Neuronal stem cell (in vitro differentiated cells): ENCODE results near the gene TRIM17.

Experiments
- DNase-seq: peaks from one replicate; pipeline ENCODE4 v3.0.0-alpha.2; 2013; ENCODE audit warnings: low spot score
- H2AFZ ChIP-seq: one replicate; pipeline ENCODE4 v1.6.1; 2013; ENCODE audit warnings: mild to moderate bottlenecking, low read length, inconsistent platforms
- H2AK5ac ChIP-seq: 2 replicates; pipeline ENCODE4 v1.6.1; 2013; ENCODE audit warnings: low read depth, mild to moderate bottlenecking, inconsistent platforms, low read length, moderate library complexity, mixed read lengths
- H2BK120ac ChIP-seq: 2 replicates; pipeline ENCODE4 v1.6.1; 2013; ENCODE audit warnings: low read depth, mild to moderate bottlenecking, inconsistent platforms, low read length, moderate library complexity, mixed read lengths
- H2BK12ac ChIP-seq: one replicate; pipeline ENCODE4 v1.6.1; 2013; ENCODE audit warnings: low read length, inconsistent platforms
- H2BK15ac ChIP-seq: 2 replicates; pipeline ENCODE4 v1.6.1; 2013; ENCODE audit warnings: mild to moderate bottlenecking, low read length, inconsistent platforms, mixed read lengths
- H2BK5ac ChIP-seq: one replicate; pipeline ENCODE4 v1.6.1; 2013; ENCODE audit warnings: inconsistent platforms, mild to moderate bottlenecking, low read length, moderate library complexity
- H3K14ac ChIP-seq: one replicate; pipeline ENCODE4 v1.6.1; 2013; ENCODE audit warnings: low read length, inconsistent platforms
- H3K18ac ChIP-seq: 2 replicates; pipeline ENCODE4 v1.6.1; 2013; ENCODE audit warnings: low read length, inconsistent platforms
- H3K23ac ChIP-seq: 2 replicates; pipeline ENCODE4 v1.6.1; 2013; ENCODE audit warnings: low read depth, mild to moderate bottlenecking, mixed read lengths, low read length, inconsistent platforms; ENCODE audit not compliant: poor library complexity
- H3K27ac ChIP-seq: replicated peaks from 3 replicates; pipeline ENCODE4 v1.5.1; 2013; ENCODE audit warnings: low read length, inconsistent platforms
- H3K27me3 ChIP-seq, 3 experiments: 2 replicates each; pipeline ENCODE4 v1.6.1; 2013; ENCODE audit warnings: low read length in 3 of 3, mild to moderate bottlenecking in 2 of 3, inconsistent platforms in 1 of 3, low read depth in 1 of 3, mixed read lengths in 1 of 3, moderate library complexity in 1 of 3; ENCODE audit not compliant: control insufficient read depth in 3 of 3, insufficient read depth in 3 of 3
- H3K36me3 ChIP-seq, 2 donors: replicated peaks in 1 of 2; 2 replicates each; pipeline ENCODE4 v1.6.1; 2013; ENCODE audit warnings: low read length in 2 of 2; ENCODE audit not compliant: control insufficient read depth in 2 of 2, insufficient read depth in 2 of 2
- H3K4ac ChIP-seq: 2 replicates; pipeline ENCODE4 v1.6.1; 2013; ENCODE audit warnings: inconsistent platforms, mild to moderate bottlenecking, low read length, moderate library complexity
- H3K4me1 ChIP-seq, 2 donors: 1 replicate in 1 of 2; 2 replicates in 1 of 2; pipeline ENCODE4 v1.6.1; 2013; ENCODE audit warnings: low read length in 2 of 2, low read depth in 1 of 2; ENCODE audit not compliant: control insufficient read depth in 2 of 2, insufficient read depth in 1 of 2
- H3K4me2 ChIP-seq: one replicate; pipeline ENCODE4 v1.6.1; 2013; ENCODE audit warnings: mild to moderate bottlenecking, low read length, inconsistent platforms; ENCODE audit not compliant: insufficient read depth, poor library complexity, severe bottlenecking
- H3K4me3 ChIP-seq, 2 donors: 2 replicates each; pipeline ENCODE4 v1.5.1; 2013; ENCODE audit warnings: low read length in 2 of 2, mild to moderate bottlenecking in 2 of 2, inconsistent platforms in 1 of 2, moderate library complexity in 1 of 2
- H3K79me1 ChIP-seq: one replicate; pipeline ENCODE4 v1.6.1; 2013; ENCODE audit warnings: low read depth, mild to moderate bottlenecking, inconsistent platforms, low read length, moderate library complexity
- H3K9ac ChIP-seq: one replicate; pipeline ENCODE4 v1.6.1; 2013; ENCODE audit warnings: mild to moderate bottlenecking, low read depth, low read length, inconsistent platforms; ENCODE audit not compliant: poor library complexity
- H3K9me3 ChIP-seq, 2 donors: replicated peaks in 1 of 2; 2 replicates each; pipeline versions ENCODE3 to v1.6.1; 2013; ENCODE audit warnings: low read length in 2 of 2, mild to moderate bottlenecking in 2 of 2, inconsistent platforms in 1 of 2, low read depth in 1 of 2, mixed read lengths in 1 of 2, moderate library complexity in 1 of 2; ENCODE audit not compliant: control insufficient read depth in 2 of 2, insufficient read depth in 1 of 2
- H4K8ac ChIP-seq: one replicate; pipeline ENCODE4 v1.6.1; 2013; ENCODE audit warnings: low read depth, mild to moderate bottlenecking, inconsistent platforms, low read length, moderate library complexity
- H4K91ac ChIP-seq: one replicate; pipeline ENCODE4 v1.6.1; 2013; ENCODE audit warnings: low read length, low read depth, mild to moderate bottlenecking, inconsistent platforms; ENCODE audit not compliant: poor library complexity
- WGBS, 2 donors: extraction: QIAGEN DNeasy Blood & Tissue Kit; methylation state at CpG; one replicate each; pipeline ENCODE4 v1.1.7; 2013; ENCODE audit warnings: missing lambda C conversion rate in 2 of 2, mixed read lengths in 1 of 2; ENCODE audit not compliant: insufficient read length in 2 of 2, insufficient replicate concordance in 1 of 2; ENCODE audit errors: extremely low coverage in 2 of 2; 5-methylcytosine and 5-hydroxymethylcytosine counted together

The TRIM17 gene

DNA sequence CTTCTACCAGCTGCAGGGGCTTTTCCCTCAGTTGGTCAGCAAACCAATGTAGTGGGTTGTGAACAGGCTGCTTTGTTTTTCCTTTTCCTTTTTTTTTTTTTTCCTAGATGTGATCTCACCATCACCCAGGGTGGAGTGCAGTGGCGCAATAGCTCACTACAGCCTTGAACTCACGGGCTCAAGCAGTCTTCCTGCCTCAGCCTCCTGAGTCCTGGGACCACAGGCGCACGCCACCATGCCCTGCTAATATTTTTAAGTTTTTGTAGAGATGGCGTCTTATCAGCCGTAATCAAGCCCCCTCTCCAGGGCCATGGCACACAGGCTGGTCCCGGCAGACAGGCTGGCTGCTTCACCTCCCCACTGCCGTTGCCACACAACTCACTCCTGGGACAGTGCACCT lies 6.6 kb downstream of the TRIM17 start:
- no peak overlapping the region for H4K91ac ChIP-seq
- H3K27me3 ChIP-seq, result no peaks in the 10 kb centered on the region
- H3K18ac ChIP-seq, result no peak overlapping the region
- H2BK15ac ChIP-seq, result no peak overlapping the region
- no peak overlapping the region for H2AK5ac ChIP-seq
- no peak overlapping the region for H3K14ac ChIP-seq
- WGBS, 2 donors, result no CpG with 5 or more reads among the region's 8 CpGs
- no peak overlapping the region for H3K27ac ChIP-seq
- H3K23ac ChIP-seq, result no peak overlapping the region
- H3K4ac ChIP-seq, result no peak overlapping the region
- H3K9me3 ChIP-seq, result peaks cover 0 to 3% of the 10 kb centered on the region in 2 donors
- no peak overlapping the region for H3K4me3 ChIP-seq
- no peak overlapping the region for H2BK5ac ChIP-seq
- no peak for DNase-seq
- peaks cover 14 to 23% of the 10 kb centered on the region in 2 donors for H3K36me3 ChIP-seq
- peaks cover 7% of the 10 kb centered on the region for H3K79me1 ChIP-seq
- no peak overlapping the region for H2BK12ac ChIP-seq
- no peak overlapping the region for H4K8ac ChIP-seq
- no peak overlapping the region for H3K4me2 ChIP-seq
- peaks cover 13 to 22% of the 10 kb centered on the region in 2 donors for H3K4me1 ChIP-seq
- H2AFZ ChIP-seq, result no peak overlapping the region
- H3K9ac ChIP-seq, result no peak overlapping the region
- no peak overlapping the region for H2BK120ac ChIP-seq

DNA sequence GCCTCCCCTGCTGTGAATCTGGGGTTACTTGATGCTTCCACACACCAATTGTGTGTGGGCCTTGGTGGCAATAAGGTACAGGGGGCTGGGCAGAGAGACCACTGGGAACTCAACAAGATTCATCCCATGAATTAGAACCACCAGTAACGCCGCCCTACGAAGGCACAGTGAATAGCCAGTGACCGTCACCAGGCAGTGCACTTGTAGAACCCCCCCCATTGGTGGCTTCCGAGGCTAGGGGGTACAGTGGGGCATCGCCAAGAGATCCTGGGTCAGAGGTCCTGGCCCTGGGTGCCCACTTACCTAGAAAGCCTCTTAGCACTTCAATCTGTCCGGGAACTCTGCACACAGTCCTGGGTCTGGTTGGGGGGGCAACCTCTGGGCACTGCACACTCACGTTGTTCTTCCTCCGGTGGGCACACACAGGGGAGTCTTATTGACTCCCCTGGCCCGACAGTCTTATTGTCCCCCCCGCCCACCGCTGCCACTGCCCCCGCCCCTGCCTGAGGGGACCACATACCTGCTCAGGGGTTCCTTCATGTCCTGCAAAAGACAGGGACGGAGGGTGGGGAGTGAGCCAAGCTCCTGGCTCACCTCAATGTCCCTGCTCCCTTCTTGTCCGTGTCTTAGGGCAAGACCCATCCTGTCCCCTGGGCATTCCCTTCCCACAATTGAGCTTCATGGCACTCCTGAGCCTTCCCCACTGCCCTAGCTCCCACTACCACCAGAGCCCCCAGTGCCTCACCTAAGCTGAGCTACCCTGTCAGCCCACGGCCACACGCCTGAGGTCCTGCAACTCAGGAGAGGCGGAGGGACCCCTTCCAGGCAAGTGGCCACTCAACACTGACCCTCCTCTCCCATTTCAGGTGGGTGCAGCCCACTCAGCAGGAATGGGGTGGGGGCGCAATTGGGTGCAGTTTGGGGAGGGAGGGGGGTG lies 7.5 kb downstream of the TRIM17 start:
- Histone ChIP-seq H3K4me2 (no peak overlapping the region), H3K4me1 (peaks cover 18 to 25% of the 10 kb centered on the region in 2 donors), H3K23ac (peak overlapping the region; percentile 78), H4K8ac (no peak overlapping the region), H3K4me3 (peak overlapping the region in 1 of 2 donors; percentile 100), H2AFZ (no peak overlapping the region), H2BK120ac (no peak overlapping the region), H3K36me3 (peaks cover 14 to 32% of the 10 kb centered on the region in 2 donors), H3K27me3 (no peaks in the 10 kb centered on the region), H3K9ac (no peak overlapping the region), H3K27ac (no peak overlapping the region), H2BK12ac (no peak overlapping the region), H3K79me1 (peaks cover 7% of the 10 kb centered on the region), H4K91ac (no peak overlapping the region), H2BK15ac (peak overlapping the region; percentile 32), H3K18ac (no peak overlapping the region), H3K4ac (no peak overlapping the region), H2AK5ac (peak overlapping the region; percentile 1), H3K14ac (no peak overlapping the region), H2BK5ac (no peak overlapping the region), H3K9me3 (peaks cover 0 to 3% of the 10 kb centered on the region in 2 donors)
- no CpG with 5 or more reads among the region's 19 CpGs for WGBS, 2 donors
- DNase-seq, result no peak

DNA sequence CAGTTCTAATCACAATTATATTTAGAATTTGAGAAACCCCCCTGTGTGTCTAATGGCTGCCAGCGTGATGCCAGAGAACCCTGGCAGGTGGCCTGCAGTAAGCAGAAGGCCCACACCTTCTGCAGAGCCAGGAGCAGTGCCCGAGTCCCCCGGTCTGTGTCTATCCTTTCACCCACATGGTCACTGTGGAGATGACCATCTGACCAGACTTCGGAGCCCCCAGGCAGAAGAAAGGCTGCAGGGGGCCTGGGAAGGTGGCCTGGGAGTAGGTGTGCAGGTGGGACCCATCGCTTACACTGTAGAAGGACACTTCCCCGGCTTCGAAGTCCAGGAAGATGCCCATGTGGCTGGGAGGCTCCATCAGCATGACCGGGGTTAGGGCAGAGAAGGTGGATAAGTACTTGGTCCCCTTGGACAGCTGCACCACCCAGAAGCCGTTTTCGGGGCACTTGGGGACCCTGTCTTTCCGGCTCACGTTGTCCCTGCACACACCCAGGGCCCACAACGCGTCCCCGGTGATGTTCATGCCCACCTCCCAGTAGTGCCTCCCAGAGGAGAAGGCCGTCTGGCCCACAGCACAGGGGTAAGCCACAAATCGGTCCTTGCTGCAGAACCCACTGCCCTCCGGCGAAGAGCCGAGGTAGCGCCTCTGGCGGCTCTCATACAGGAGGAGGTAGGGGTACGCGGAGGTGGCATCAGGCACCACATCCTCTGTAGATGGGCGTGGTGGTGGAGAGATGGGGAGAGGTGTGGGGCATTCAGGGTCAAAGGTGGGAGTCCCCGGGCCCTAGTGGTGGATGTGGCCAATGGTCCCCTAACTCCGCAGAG lies 8.4 kb downstream of the TRIM17 start:
- H3K9ac ChIP-seq, result no peak overlapping the region

More for the DNA sequence above, 8.4 kb downstream of the TRIM17 start:
- Histone ChIP-seq H3K36me3 (peaks cover 10 to 34% of the 10 kb centered on the region in 2 donors), H2AK5ac (peak overlapping the region; percentile 1), H3K4me2 (peak overlapping the region; percentile 96), H3K4ac (no peak overlapping the region), H3K9me3 (no peaks in the 10 kb centered on the region), H3K79me1 (peaks cover 7% of the 10 kb centered on the region), H4K91ac (no peak overlapping the region), H3K27me3 (no peaks in the 10 kb centered on the region), H3K4me1 (peaks cover 18 to 24% of the 10 kb centered on the region in 2 donors), H3K27ac (no peak overlapping the region), H4K8ac (no peak overlapping the region), H3K14ac (no peak overlapping the region), H2BK12ac (no peak overlapping the region), H2BK120ac (peak overlapping the region; percentile 29), H3K18ac (peak overlapping the region; percentile 60), H2BK15ac (peak overlapping the region; percentile 1), H3K4me3 (peak overlapping the region; percentile 22 to 100), H2AFZ (no peak overlapping the region), H2BK5ac (no peak overlapping the region), H3K23ac (no peak overlapping the region)
- WGBS, 2 donors, result no CpG with 5 or more reads among the region's 27 CpGs
- no peak for DNase-seq
